ENCODE data around the gene DNAJC2.
"Not testable (repeated sequence)": the region's sequence is repeated elsewhere in the genome, so short reads cannot be mapped to it uniquely, and the experiment has no call there.

DNAJC2 gene

GRCh38 chr7:103266229-103266628 lies 78.3 kb downstream of the DNAJC2 start:
- not testable (repeated sequence) for DNase-seq

- not testable (repeated sequence) for DNase-seq
Measured at GRCh38 chr7:103264054-103264453, 80.5 kb downstream of the DNAJC2 start.

Data from T-helper 2 cell (primary cell).